GM19452 (cell line): ENCODE results near the gene FBXO31.

Experiments
- ATAC-seq: cut with Tn5 transposase; IDR thresholded peaks from one replicate; pipeline ENCODE4 v1.9.1; 2021; ENCODE audit not compliant: unreplicated experiment

The FBXO31 gene, protein sequence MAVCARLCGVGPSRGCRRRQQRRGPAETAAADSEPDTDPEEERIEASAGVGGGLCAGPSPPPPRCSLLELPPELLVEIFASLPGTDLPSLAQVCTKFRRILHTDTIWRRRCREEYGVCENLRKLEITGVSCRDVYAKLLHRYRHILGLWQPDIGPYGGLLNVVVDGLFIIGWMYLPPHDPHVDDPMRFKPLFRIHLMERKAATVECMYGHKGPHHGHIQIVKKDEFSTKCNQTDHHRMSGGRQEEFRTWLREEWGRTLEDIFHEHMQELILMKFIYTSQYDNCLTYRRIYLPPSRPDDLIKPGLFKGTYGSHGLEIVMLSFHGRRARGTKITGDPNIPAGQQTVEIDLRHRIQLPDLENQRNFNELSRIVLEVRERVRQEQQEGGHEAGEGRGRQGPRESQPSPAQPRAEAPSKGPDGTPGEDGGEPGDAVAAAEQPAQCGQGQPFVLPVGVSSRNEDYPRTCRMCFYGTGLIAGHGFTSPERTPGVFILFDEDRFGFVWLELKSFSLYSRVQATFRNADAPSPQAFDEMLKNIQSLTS

DNA sequence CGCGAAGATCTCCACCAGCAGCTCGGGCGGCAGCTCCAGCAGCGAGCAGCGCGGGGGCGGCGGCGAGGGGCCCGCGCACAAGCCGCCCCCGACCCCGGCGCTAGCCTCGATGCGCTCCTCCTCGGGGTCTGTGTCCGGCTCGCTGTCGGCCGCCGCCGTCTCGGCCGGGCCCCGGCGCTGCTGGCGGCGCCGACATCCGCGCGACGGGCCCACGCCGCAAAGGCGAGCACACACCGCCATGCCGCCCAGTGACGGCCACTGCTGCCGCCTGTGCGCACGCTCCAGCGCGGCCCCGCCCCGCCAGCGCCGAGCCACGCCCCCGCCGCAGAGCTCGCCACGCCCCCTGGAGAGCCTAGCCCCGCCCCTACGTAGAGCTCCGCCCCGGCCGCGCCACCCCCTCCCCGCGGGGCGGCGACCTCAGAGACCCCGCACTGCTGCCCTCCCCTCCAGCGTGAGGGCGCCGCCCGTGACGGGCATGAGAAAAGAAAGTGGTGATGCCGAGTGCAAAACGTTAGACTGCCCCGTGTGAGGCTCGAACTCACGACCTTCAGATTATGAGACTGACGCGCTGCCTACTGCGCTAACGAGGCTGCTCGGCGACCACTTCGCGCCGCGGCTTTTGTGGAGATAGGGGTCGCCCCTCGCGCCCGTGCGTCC lies at the start of gene FBXO31:
TSS of gene FBXO31 (minus strand) at position 272 of the 657 bp plus-strand sequence. CDS start at position 240, 32 bp downstream.
- ATAC-seq = peak; percentile 40

DNA sequence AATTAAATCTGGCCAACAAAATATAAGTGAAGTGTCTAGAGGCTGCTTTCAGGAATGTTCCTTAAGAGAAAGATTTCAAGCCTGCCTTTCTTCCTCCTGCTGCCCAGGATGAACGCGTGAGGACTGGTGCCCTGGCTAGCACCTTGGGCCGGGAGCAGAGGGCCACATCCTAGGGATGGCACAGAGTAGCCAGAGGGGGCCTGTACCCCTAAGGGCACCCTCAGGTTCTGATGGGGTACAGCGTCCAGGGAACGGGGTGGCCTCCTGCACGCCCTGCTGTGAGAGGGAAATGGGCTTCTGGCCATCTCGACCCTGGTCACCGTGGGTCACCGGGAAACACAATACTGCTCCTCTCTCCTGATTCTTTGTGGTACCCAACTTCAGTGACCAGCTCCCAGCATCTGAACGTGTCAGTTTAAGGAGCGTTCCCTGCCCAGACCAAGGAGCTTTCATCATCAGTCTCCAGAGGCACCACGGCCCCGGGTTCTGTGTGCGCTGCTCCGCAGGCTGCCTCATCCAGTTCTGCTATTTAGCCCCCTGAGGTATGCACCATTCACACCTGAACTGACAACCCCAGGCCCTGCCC lies 48.8 kb upstream of the FBXO31 start:
- ATAC-seq = no peak

DNA sequence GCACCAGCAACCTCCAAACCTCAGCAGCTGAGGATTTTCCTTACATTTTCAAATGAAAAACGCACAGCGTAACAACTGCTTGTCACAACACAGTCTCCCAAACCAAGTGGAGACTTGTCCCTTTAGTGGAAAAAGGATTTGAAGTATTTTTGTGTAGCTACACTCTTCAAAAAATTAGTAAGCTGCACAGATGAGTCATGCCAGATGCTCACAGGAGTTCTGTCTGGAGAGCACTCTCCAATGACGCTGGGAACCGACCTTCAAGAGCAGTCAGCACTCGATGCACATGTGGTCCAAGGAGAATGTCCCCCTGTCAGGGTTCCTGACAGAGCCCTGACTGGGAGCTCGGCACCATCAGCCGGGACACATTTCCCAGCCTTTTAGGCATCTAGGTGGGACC lies 48.4 kb upstream of the FBXO31 start:
- ATAC-seq = no peak

DNA sequence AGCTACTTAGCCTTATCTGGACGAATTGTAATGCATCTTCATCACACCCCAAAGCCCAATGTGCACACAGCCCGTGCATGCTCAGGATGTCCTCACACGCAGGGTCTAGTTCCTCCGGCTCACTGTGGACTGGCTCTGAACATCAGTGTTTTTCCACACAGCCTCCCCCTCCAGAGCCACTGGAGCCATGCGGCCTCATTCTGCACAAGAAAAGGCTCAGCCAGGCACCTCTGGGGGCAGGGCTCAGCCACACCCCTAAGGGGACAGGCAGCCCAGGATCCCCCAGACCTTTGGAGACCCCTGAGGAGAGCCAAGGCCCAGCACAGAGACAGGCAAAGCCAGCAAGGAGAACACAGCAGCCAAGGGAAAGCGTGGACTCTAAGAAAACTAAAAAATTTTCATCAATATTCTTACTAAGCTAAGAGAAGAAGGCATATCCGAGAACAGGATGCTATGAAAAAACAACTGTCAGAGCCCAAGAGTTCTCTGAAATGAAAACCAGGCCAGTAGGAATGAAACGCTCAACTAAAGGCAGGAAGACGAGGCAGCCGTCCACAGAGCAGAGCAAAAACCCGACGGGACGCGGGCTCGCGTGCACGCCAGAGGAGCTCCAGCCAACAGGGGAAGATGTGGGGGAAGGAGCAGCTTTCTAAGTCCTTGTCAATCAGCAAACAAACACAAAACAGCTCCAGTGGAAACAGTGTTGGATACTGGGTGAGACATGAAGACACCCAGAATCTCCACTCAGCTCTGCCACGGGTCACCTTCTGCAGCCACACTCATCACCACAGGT lies 43.0 kb upstream of the FBXO31 start:
- ATAC-seq = no peak

DNA sequence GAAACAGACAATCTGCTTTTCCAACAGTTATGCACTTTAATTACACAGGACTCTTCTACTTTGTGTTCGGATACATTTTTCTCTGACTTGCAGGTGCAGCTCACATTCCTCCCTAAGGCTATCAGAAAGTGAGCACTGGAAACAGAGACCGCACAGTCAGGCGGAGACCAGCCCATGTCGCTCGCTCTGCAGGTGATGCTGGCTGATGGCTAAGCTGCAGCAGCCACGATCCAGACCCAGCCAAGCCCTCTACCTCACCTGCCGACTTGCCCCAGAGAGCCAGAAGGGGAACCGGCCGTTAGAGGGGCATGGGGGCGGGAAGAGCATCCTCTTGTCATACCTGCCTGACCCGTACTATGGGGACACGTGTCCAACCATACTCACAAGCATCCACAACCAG lies 42.4 kb upstream of the FBXO31 start:
- no peak for ATAC-seq

DNA sequence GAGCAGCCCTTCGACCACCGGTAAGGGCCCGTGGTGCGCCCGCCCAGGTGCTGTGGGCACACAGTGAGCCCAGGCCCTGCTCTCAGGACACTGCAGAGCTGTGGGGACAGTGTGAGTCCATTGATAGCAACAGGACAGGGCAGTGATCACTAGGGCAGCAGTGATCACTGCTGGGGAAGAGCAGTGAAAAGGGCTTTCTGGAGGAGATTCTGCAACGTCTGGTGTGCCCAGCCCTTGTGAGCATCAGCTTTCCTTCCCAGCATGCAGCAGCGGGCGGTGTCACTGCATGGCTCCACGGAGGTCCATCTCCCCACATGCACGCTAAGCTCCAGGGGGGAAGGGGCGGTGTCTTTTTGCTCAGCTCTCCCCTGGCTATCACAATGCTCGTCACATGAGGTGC lies 40.7 kb upstream of the FBXO31 start:
- no peak for ATAC-seq

DNA sequence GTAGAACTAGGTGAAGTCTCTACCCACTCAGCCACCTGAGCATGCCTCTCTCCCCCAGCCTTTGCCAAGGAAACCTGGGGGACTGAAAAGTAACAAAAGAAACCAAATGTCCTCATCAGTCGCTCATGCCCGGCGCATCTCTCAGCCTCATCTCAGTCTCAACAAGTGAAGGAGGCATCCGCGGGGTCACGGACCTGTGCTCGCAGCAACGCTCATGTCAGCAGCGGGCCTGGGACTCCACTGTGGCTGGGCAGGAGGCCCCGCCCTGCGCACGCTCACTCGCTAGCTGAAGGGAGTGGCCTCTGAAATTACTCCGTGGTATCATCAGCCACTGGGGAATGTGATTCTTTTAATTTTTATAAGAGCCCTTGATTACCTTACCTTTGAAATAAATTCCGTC lies 39.9 kb upstream of the FBXO31 start:
- no peak for ATAC-seq

DNA sequence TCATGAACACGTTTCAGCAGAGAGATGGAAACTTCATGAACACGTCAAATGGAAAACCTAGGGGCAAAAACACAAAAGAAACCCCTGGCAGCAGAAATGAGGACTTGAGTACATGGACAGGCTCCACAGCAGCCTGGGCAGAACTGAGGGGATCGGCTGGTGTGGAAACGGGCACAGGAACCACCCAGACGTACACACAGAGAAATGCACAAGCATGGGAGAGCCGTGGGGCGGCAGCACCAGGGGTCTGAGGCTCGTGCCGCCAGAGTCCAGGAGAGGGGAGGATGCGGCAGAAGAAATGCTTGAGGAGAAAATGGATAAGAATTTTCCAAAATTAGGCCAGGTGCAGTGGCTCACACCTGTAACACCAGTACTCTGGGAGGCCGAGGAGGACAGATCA lies 38.5 kb upstream of the FBXO31 start:
- no peak for ATAC-seq

DNA sequence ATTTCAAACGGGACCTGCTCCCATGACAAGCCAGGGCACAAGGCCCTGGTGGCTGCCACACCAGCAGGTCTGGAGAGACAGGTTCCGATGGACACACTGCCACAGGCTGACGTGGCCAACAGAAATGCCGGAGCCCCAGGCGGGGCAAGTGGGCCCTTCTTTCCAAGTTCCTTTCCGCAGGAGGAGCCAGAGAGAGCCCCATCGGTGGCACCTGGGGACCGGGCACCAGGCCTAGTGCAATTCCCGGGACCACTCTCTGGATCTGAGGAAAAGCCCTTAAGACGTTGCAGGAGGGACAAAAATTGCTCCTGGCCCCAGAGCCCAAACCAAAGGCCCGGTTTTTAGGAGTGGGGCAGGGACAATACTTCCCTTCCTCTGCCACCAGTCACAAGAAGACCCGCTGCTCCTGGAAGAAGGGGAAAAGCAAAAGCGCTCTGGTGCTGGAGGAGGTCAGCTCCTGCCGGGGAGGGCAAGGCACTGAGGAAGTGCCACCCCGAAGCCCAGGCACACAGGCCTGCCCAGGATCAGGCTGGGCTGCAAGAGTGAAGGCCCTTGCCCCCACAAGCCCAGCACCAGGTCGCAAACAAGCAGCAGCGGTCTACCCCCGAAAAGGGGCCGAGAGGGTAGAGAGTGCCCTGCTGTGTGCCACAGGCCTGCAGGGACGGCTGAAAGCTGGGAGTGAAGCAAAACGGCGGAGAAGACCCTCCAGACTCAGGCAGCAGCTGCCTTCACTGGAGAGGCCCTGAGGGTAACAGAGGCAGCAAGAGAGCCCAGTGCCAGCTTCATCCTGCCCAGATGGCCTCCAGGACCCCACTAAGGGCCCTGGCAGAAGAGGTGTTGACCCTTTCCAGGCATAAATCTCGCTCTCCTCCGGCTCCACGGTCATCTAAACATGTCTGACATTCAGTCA lies 37.7 kb upstream of the FBXO31 start:
- no peak for ATAC-seq

DNA sequence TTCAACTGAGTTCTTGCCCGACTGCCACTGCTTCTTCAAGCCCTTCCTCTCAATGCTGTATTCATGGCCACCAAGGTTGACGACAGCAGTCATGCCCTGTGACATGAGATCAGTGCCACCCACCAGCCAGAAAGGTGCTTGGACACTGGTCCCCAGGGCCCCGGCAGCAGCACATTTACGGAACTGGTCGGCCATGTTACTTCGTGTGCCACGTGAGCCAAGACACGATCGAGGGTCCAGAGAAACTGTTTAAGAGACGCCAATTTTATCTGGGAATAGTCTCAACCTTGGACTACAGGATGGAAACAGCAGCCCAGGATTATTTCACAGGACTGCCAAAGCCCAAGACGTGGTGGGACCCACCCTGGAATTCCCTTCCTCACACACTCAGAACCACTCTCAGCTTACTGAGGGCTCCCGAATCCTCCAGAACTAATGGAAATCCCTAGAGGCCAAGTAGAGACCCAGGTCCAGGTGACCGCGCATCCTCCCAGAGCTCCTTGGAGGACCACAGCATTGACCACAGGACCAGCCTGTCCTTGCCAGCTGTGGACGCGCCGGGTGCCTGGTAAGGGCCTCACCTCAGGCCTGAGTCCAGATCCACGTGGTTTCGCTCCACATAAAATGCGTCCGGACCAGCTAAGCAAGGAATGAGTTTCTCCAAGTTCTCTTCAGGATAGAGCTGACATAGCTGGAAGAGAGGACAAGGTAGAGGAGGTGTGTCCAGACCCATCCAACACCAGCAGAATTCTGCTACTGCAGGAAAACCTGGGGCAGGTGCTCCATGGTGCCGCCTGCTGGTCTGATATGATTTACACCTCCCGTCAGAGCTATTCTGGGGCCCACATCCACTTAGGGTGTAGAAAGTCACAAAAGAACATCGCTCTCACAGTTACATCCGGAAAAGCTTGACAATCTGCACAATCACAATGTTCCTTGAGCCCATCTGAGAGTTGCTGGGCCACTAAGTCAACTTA lies 36.7 kb upstream of the FBXO31 start:
- no peak for ATAC-seq

DNA sequence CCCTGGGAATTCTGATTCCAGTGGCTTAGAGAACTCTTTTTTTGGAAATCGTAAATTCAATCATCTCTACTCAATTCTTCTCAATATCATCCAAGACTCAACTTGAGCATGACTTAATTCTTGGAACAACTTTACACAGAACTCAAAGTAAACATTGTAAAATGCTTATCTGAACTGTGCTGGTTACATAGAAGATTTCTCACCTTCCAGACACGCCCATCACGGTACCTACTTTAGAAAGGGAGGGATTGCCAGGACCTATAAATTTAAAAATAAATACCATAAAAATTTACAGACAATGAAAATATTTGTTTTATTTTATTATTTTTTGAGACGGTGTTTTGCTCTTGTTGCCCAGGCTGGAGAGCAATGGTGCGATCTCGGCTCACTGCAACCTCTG lies 35.1 kb upstream of the FBXO31 start:
- no peak for ATAC-seq

DNA sequence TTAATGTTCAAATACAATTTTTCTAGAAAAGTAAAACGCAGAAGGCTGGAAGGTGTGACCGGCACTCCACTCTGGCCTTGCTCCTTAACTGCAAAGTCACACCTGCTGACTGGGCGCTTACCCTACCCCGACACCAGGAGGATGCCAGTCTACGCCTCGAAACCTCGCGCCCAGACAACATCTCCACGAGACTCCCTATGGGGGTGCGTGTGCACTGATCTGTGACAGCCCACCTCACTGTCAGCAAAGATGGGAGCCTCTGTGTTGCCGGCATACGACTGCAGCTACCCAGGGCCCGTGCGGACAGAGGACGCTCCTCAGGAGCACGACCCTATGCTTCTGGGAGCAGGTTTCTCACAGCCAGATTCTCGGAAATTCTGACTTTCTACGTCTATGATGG lies 34.6 kb upstream of the FBXO31 start:
- ATAC-seq = no peak

DNA sequence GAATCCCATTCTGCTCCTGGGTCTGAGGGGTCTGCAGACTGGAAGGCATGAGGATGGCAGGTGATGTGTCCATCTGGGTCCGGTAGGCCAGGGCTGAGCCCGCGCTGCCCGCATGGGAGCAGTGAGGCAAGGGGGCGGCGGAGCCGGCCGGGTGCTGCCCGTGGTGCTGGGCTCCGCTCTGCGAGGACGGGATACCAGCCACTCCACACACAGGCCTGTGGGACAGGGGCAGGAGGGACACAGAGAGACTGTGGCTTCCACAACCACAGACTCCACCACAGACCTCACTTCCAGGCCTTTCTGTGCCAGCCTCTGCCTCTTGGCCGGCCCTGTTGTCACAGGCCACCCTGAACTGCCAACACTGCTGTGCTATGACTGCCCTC lies 33.9 kb upstream of the FBXO31 start:
- ATAC-seq = no peak

DNA sequence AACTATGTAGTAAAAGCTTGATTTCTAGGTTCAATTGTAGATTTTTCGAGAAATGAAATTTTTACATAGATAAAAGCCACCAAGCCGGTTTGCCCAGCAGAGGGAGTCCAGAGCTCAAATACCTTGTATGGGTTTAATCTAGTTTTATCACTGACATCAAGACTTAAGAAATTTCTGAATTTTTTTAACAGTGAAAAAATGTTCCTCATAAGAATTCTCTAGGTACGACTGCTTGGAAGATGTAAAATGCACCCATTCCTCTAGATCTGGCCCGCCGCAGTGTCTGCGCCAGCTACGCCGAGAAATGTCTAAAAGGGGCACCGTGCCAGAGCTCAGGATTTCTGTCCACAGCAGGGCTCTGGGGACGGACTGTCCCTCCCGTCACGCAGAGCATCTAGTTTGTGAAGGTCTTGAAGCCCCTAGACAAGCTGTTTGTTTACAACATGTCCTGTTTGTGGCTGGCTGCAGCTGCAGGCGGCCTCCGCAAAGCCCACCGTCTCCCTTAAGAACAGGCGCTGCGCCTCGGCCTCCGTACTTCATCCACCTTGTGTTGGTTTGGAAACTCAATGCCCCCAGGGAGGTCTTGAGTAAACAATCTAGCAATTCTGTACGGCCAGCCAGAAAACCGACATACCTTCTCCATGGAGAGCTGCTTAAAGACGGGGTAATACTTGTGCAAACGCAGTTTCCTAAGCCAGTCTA lies 33.4 kb upstream of the FBXO31 start:
- no peak for ATAC-seq

DNA sequence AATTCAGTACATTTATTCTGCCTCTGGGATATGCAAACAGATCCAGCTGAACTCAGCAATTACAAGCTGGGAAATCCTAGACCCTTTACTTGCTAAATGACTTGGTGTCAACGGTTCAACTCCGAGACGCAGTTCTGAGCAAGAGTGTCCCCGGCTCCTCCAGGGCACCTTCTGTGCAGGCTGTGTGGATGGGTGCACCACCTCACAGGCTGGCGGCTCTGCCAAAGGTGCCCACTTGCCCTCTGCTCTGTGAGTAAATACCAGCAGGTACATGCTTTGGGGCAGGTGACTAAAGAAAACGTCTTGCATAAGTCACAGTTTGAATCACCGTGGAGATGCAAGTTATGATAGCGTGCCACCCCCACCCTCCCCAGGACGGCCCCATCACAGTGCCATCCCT lies 31.9 kb upstream of the FBXO31 start:
- ATAC-seq = no peak

DNA sequence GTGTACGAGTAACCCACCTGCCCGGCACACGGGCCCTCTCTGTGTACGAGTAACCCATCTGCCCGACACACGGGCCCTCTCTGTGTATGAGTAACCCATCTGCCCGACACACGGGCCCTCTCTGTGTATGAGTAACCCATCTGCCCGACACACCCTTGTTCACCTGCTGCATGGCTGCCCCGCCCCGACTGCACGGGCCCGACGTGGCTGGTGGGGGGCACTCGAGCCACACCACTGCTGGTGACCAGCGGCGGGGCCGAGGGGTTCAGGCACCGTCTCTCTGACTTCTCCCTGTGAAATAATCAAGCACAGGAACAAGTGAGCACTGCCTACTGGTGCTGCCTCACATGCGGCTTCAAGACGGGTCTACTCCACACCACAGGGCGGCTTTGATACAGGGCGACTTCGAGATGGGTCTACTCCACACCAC lies 30.7 kb upstream of the FBXO31 start:
- ATAC-seq = no peak

DNA sequence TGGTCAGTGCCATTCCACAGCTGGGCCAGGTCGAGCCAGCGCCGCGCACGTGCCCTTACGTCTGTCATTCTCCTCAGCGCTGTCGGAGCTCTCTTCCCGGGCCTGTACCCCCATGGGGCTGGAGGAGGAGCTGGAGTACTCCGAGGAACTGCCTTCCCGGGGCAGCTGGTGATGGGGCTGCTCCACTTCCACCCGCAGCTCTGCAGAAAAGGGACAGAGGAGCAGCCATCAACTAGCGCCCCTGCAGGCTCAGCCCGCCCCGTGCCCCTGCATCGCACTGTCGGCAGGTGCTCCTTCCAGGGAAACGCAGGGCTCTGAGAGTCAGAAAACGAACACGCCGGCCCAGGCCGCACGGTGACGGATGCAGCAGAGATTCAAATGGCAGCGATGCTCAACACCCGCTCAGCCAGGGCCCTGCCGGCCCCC lies 29.4 kb upstream of the FBXO31 start:
- no peak for ATAC-seq

DNA sequence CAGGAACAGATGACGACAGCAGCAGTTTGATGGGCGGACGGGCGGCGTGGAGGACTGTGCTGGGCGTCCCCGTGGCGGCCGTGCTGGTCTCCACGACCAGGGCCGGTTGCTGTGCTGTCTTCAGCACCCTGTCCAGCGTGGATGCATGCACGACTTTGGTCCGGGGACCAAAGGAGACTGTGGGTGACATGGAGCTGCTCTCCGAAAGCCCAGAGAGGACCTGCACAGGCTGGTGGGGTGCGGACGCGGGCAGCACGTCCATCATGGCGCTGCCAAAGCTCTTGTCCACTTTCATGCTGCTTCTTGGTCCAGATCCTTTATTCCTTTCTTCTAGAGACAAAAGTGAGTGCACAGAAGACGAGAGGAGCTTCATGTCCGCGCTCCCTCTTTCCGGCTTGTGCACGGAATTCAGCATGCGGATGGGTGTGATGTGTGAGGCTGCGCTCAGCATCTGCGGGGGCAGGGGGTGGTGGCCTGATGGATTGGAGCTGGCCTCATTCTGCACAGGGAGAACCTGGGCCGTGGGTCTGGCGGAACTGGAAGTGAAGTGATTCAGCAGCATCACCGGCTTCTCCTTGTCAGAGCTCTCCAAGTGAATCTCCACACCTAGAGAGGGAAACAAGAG lies 28.9 kb upstream of the FBXO31 start:
- ATAC-seq = no peak
